ENCODE measurements around the gene ATP1A4. TPM values are rescaled to one million over a fixed set of nuclear protein-coding genes. Genes with fewer than 3 reads are reported as not detected.

ATP1A4 gene
- total and polyA plus RNA-seq, 4 donors: not detected

DNA sequence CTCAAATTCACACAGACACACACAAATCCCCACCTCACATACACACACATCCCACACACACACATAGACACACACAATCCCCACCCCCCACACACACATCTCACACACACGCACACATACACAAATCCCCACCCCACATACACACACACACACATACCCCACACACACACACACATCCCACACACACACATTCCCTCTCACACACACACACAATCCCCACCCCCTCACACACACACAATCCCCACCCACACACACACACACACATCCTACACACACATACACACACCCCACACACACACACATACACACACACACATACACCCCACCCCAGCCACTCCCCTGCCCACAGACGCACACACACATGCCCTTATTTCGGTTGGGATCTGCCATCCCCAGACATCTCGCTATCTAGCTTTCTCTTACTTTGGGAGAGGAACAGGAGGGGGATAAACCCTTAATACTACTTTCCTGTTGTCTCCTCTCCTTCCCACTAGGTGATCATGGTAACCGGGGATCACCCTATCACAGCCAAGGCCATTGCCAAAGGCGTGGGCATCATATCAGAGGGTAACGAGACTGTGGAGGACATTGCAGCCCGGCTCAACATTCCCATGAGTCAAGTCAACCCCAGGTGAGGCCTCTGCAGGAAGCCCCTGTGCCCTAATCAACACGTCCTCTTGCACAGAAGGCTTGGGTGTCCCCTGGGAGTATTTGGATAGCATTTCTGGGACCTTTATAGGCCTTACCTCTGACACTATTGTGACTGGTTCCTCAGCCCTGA is 17.2 kb upstream of the ATP1A4 start:
- Histone ChIP-seq H3K4me1 (ENCODE audit: control insufficient read depth in 4 of 4, insufficient read depth in 4 of 4, low read length in 3 of 4) (peaks cover 0 to 3% (median 0%) of the 10 kb centered on the region in 4 donors), H3K9ac (ENCODE audit: low read depth in 1 of 2, low read length in 2 of 2) (no peak overlapping the region), H3K4me3 (ENCODE audit: low read depth in 1 of 3, low read length in 3 of 3) (no peak overlapping the region), H3K27ac (ENCODE audit: low read depth in 1 of 2, low read length in 2 of 2) (no peak overlapping the region), H3K36me3 (ENCODE audit: control insufficient read depth in 4 of 4, insufficient read depth in 3 of 4, low read depth in 1 of 4, low read length in 3 of 4) (no peaks in the 10 kb centered on the region), H3K27me3 (ENCODE audit: control insufficient read depth in 4 of 4, insufficient read depth in 4 of 4, low read length in 3 of 4) (no peaks in the 10 kb centered on the region), H3K9me3 (ENCODE audit: control insufficient read depth in 4 of 4, low read length in 3 of 4) (no peaks in the 10 kb centered on the region)
- TF ChIP-seq, protein P1, sequence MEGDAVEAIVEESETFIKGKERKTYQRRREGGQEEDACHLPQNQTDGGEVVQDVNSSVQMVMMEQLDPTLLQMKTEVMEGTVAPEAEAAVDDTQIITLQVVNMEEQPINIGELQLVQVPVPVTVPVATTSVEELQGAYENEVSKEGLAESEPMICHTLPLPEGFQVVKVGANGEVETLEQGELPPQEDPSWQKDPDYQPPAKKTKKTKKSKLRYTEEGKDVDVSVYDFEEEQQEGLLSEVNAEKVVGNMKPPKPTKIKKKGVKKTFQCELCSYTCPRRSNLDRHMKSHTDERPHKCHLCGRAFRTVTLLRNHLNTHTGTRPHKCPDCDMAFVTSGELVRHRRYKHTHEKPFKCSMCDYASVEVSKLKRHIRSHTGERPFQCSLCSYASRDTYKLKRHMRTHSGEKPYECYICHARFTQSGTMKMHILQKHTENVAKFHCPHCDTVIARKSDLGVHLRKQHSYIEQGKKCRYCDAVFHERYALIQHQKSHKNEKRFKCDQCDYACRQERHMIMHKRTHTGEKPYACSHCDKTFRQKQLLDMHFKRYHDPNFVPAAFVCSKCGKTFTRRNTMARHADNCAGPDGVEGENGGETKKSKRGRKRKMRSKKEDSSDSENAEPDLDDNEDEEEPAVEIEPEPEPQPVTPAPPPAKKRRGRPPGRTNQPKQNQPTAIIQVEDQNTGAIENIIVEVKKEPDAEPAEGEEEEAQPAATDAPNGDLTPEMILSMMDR (IDR thresholded peaks at IDR 0.05; ENCODE audit: low read depth, low read length, missing input control): no peak
- TF ChIP-seq JUND (IDR thresholded peaks at IDR 0.05) (no peak), YY1 (IDR thresholded peaks at IDR 0.05) (no peak), GABPA (IDR thresholded peaks at IDR 0.05 in 1 of 2, conservative IDR thresholded peaks at IDR 0.05 in 1 of 2) (no peak), RAD21 (IDR thresholded peaks at IDR 0.05) (no peak), RXRA (IDR thresholded peaks at IDR 0.05) (no peak), HNF4A (conservative IDR thresholded peaks at IDR 0.05) (no peak), FOXA2 (IDR thresholded peaks at IDR 0.05) (no peak), NR2F2 (IDR thresholded peaks at IDR 0.05) (no peak), TAF1 (conservative IDR thresholded peaks at IDR 0.05) (no peak), FOXA1 (IDR thresholded peaks at IDR 0.05) (no peak), EGR1 (IDR thresholded peaks at IDR 0.05; ENCODE audit: low read depth in 2 of 2) (no peak), HNF4G (IDR thresholded peaks at IDR 0.05) (no peak), SP1 (IDR thresholded peaks at IDR 0.05) (no peak)
- TF ChIP-seq, protein P2, sequence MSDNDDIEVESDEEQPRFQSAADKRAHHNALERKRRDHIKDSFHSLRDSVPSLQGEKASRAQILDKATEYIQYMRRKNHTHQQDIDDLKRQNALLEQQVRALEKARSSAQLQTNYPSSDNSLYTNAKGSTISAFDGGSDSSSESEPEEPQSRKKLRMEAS (IDR thresholded peaks at IDR 0.05): no peak
- TF ChIP-seq, protein P3, sequence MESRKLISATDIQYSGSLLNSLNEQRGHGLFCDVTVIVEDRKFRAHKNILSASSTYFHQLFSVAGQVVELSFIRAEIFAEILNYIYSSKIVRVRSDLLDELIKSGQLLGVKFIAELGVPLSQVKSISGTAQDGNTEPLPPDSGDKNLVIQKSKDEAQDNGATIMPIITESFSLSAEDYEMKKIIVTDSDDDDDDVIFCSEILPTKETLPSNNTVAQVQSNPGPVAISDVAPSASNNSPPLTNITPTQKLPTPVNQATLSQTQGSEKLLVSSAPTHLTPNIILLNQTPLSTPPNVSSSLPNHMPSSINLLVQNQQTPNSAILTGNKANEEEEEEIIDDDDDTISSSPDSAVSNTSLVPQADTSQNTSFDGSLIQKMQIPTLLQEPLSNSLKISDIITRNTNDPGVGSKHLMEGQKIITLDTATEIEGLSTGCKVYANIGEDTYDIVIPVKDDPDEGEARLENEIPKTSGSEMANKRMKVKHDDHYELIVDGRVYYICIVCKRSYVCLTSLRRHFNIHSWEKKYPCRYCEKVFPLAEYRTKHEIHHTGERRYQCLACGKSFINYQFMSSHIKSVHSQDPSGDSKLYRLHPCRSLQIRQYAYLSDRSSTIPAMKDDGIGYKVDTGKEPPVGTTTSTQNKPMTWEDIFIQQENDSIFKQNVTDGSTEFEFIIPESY (IDR thresholded peaks at IDR 0.05): no peak
- TF ChIP-seq, protein P4, sequence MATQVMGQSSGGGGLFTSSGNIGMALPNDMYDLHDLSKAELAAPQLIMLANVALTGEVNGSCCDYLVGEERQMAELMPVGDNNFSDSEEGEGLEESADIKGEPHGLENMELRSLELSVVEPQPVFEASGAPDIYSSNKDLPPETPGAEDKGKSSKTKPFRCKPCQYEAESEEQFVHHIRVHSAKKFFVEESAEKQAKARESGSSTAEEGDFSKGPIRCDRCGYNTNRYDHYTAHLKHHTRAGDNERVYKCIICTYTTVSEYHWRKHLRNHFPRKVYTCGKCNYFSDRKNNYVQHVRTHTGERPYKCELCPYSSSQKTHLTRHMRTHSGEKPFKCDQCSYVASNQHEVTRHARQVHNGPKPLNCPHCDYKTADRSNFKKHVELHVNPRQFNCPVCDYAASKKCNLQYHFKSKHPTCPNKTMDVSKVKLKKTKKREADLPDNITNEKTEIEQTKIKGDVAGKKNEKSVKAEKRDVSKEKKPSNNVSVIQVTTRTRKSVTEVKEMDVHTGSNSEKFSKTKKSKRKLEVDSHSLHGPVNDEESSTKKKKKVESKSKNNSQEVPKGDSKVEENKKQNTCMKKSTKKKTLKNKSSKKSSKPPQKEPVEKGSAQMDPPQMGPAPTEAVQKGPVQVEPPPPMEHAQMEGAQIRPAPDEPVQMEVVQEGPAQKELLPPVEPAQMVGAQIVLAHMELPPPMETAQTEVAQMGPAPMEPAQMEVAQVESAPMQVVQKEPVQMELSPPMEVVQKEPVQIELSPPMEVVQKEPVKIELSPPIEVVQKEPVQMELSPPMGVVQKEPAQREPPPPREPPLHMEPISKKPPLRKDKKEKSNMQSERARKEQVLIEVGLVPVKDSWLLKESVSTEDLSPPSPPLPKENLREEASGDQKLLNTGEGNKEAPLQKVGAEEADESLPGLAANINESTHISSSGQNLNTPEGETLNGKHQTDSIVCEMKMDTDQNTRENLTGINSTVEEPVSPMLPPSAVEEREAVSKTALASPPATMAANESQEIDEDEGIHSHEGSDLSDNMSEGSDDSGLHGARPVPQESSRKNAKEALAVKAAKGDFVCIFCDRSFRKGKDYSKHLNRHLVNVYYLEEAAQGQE (IDR thresholded peaks at IDR 0.05): no peak
- TF ChIP-seq, protein P5, sequence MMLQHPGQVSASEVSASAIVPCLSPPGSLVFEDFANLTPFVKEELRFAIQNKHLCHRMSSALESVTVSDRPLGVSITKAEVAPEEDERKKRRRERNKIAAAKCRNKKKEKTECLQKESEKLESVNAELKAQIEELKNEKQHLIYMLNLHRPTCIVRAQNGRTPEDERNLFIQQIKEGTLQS (IDR thresholded peaks at IDR 0.05): no peak
- DNase-seq (ENCODE audit: low spot score): no peak
- WGBS: 90% methylated on average over 9 of the region's 9 CpGs
